Parathyroid adenoma (tissue), 2 donors: ENCODE results near the gene USE1.

Source experiments
- H2AFZ ChIP-seq: fragments of 300-600 bp; sonication (generic); one replicate; pipeline ENCODE4 v1.7.0; 2017; ENCODE audit warnings: antibody characterized with exemption, mild to moderate bottlenecking
- H3K27ac ChIP-seq: fragments of 300-600 bp; sonication (generic); one replicate; pipeline ENCODE4 v1.7.0; 2017
- H3K27me3 ChIP-seq: fragments of 300-600 bp; sonication (generic); one replicate; pipeline ENCODE4 v1.7.0; 2017; ENCODE audit warnings: low read length; ENCODE audit not compliant: control insufficient read depth, insufficient read depth
- H3K36me3 ChIP-seq: fragments of 300-600 bp; sonication (generic); one replicate; pipeline ENCODE4 v1.7.0; 2017; ENCODE audit warnings: low read length; ENCODE audit not compliant: control insufficient read depth, insufficient read depth
- H3K4me1 ChIP-seq: fragments of 300-600 bp; sonication (generic); one replicate; pipeline ENCODE4 v1.7.0; 2017; ENCODE audit warnings: control low read depth
- H3K4me2 ChIP-seq: fragments of 300-600 bp; sonication (generic); one replicate; pipeline ENCODE4 v1.7.0; 2017; ENCODE audit warnings: low read length
- H3K4me3 ChIP-seq: fragments of 300-600 bp; sonication (generic); one replicate; pipeline ENCODE4 v1.7.0; 2017; ENCODE audit warnings: low read depth, low read length
- H3K79me2 ChIP-seq: fragments of 300-600 bp; sonication (generic); one replicate; pipeline ENCODE4 v1.7.0; 2017; ENCODE audit warnings: control low read depth
- H3K9ac ChIP-seq: fragments of 300-600 bp; sonication (generic); one replicate; pipeline ENCODE4 v1.7.0; 2017; ENCODE audit warnings: mild to moderate bottlenecking
- H3K9me3 ChIP-seq: fragments of 300-600 bp; sonication (generic); one replicate; pipeline ENCODE4 v1.7.0; 2017; ENCODE audit warnings: low read length; ENCODE audit not compliant: control insufficient read depth
- TF ChIP-seq, protein P1 (sequence below): fragments of 300-600 bp; sonication (generic); IDR thresholded peaks from one replicate; pipeline ENCODE4 v1.7.0; 2017; ENCODE audit warnings: antibody characterized with exemption, mild to moderate bottlenecking
- donor health status: primary hyperparathyroidism.

The USE1 gene

DNA sequence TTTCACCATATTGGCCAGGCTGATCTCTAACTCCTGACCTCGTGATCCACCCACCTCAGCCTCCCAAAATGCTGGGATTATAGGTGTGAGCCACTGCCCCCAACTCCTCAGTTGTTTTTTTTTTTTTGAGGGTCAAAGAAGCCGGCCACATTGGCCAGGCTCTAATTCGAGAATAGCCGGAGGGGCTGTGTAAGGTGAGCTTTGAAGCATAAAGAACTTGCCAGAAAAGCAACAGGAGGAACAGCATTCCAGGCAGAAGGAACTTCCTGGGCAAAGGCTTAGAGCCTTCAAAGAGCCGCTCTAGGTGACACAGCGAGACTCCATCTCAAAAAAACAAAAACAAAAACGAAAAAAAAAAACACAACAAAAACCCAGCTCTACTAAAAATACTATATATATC lies 50.9 kb downstream of the USE1 start:
- H3K36me3 ChIP-seq: no peaks in the 10 kb centered on the region
- no peak overlapping the region for H3K4me2 ChIP-seq
- H3K27me3 ChIP-seq: no peaks in the 10 kb centered on the region
- no peaks in the 10 kb centered on the region for H3K9me3 ChIP-seq
- H2AFZ ChIP-seq: no peak overlapping the region
- no peak overlapping the region for H3K9ac ChIP-seq
- peaks cover 5% of the 10 kb centered on the region for H3K4me1 ChIP-seq
- H3K27ac ChIP-seq: no peak overlapping the region
- TF ChIP-seq, protein P1, sequence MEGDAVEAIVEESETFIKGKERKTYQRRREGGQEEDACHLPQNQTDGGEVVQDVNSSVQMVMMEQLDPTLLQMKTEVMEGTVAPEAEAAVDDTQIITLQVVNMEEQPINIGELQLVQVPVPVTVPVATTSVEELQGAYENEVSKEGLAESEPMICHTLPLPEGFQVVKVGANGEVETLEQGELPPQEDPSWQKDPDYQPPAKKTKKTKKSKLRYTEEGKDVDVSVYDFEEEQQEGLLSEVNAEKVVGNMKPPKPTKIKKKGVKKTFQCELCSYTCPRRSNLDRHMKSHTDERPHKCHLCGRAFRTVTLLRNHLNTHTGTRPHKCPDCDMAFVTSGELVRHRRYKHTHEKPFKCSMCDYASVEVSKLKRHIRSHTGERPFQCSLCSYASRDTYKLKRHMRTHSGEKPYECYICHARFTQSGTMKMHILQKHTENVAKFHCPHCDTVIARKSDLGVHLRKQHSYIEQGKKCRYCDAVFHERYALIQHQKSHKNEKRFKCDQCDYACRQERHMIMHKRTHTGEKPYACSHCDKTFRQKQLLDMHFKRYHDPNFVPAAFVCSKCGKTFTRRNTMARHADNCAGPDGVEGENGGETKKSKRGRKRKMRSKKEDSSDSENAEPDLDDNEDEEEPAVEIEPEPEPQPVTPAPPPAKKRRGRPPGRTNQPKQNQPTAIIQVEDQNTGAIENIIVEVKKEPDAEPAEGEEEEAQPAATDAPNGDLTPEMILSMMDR: no peak
- H3K4me3 ChIP-seq: no peak overlapping the region
- H3K79me2 ChIP-seq: no peaks in the 10 kb centered on the region

DNA sequence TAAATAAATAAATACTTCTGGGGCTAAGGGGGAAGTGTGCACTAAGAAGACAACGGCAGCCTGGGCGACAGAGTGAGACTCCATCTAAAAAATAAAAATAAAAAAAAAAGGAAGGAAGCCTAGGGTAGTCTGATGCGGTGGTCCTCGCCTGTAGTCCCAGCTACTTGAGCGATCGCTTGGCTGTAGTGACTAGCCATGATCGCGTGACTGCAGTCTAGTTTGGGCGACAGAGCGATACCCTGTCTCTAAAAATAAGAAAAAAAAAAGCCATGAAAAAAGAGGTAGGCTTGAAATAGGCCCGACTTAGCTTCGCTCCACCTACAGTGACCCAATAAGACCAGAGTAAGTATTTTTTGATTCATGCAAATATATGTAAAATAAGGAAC lies 51.4 kb downstream of the USE1 start:
- H3K79me2 ChIP-seq: no peaks in the 10 kb centered on the region
- no peaks in the 10 kb centered on the region for H3K27me3 ChIP-seq
- H3K27ac ChIP-seq: no peak overlapping the region
- H3K4me3 ChIP-seq: peak overlapping the region; percentile 13
- H3K9ac ChIP-seq: no peak overlapping the region
- no peak overlapping the region for H2AFZ ChIP-seq
- no peaks in the 10 kb centered on the region for H3K9me3 ChIP-seq
- peaks cover 5% of the 10 kb centered on the region for H3K4me1 ChIP-seq
- no peak overlapping the region for H3K4me2 ChIP-seq
- TF ChIP-seq, protein P1: no peak
- H3K36me3 ChIP-seq: no peaks in the 10 kb centered on the region

DNA sequence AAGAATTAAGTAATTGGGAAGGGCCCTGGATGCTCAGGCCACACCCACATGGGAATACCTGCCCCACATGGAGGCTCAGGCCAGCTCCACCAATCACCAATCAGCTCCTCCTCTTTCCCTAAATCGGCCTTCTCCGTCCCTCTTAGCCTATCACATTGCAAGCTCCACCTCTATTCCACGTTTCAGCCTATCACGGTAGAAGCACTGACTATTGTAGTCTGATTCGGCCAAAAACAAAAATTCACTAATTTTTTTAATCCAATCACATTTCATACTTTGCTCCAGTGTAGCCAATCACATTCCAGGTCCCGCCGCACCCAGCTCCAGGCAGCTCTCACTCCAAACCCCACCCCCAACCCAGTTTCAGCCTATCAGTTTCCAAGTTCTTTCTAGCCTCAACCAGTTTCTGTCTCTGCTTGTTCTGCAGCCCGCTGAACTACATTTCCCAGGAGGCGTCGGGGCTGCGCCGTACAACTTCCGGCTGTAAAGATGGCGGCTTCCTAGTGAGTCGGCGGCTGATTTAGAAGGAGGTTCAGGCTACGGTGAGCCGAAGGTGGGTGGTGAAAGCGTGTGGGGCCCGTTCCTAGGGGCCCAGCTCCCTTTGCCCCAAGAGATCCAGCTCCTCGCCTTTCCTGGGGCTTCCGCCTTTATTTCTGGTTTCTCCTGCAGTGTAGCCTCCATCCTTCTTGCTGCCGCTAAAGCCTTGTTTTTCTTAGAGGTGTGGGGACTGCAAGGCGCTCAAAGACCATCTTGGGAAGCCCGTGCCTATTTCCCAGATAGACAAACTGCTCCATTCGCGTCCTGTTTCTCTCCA lies 52.0 kb downstream of the USE1 start, which contains the start of gene BABAM1:
BABAM1 (plus strand) TSS at position 469 of the 814 bp plus-strand sequence. CDS start 1,364 bp downstream, outside the sequence.
- peak within 1 kb of the TSS; percentile 97 for H3K4me3 ChIP-seq
- peak within 1 kb of the TSS; percentile 98 for H2AFZ ChIP-seq
- H3K79me2 ChIP-seq: no peaks in the 10 kb centered on the region
- no peaks in the 10 kb centered on the region for H3K36me3 ChIP-seq
- H3K9me3 ChIP-seq: no peaks in the 10 kb centered on the region
- peak within 1 kb of the TSS; percentile 64 for H3K9ac ChIP-seq
- peak within 1 kb of the TSS; percentile 58 for H3K27ac ChIP-seq
- H3K27me3 ChIP-seq: no peaks in the 10 kb centered on the region
- peaks cover 5% of the 10 kb centered on the region for H3K4me1 ChIP-seq
- peak within 1 kb of the TSS; percentile 90 for H3K4me2 ChIP-seq
- TF ChIP-seq, protein P1: no peak

DNA sequence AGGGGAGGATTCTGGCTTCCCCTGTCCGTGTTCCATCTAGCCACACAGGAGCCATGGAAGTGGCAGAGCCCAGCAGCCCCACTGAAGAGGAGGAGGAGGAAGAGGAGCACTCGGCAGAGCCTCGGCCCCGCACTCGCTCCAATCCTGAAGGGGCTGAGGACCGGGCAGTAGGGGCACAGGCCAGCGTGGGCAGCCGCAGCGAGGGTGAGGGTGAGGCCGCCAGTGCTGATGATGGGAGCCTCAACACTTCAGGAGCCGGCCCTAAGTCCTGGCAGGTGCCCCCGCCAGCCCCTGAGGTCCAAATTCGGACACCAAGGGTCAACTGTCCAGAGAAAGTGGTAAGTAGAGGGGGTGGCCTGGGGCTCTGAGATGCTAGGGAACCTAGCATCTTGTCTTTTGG lies 53.6 kb downstream of the USE1 start:
- H3K4me2 ChIP-seq: no peak overlapping the region
- H3K27me3 ChIP-seq: no peaks in the 10 kb centered on the region
- H3K4me1 ChIP-seq: peaks cover 5% of the 10 kb centered on the region
- no peak overlapping the region for H3K9ac ChIP-seq
- H3K9me3 ChIP-seq: no peaks in the 10 kb centered on the region
- no peaks in the 10 kb centered on the region for H3K36me3 ChIP-seq
- H3K79me2 ChIP-seq: no peaks in the 10 kb centered on the region
- H3K4me3 ChIP-seq: no peak overlapping the region
- H3K27ac ChIP-seq: no peak overlapping the region
- TF ChIP-seq, protein P1: no peak
- no peak overlapping the region for H2AFZ ChIP-seq
